ENCODE measurements around the gene CACNA2D3.
A peak's percentile ranks its signal among the peaks of the same experiment; 100 is the strongest.
"Not testable (repeated sequence)": the region's sequence is repeated elsewhere in the genome, so short reads cannot be mapped to it uniquely, and the experiment has no call there.

Gene CACNA2D3

GRCh38 chr3:54954521-54954920 is 832.2 kb downstream of the CACNA2D3 start:
- no peak for DNase-seq

- DNase-seq: no peak
Observed at GRCh38 chr3:54955496-54955895, 833.1 kb downstream of the CACNA2D3 start.

GRCh38 chr3:54955941-54956340 is 833.6 kb downstream of the CACNA2D3 start:
- DNase-seq: no peak

GRCh38 chr3:54957711-54958110 is 835.4 kb downstream of the CACNA2D3 start:
- DNase-seq: no peak

- no peak for DNase-seq
Observed at GRCh38 chr3:54960082-54960481, 837.7 kb downstream of the CACNA2D3 start.

- DNase-seq: no peak
Observed at GRCh38 chr3:54960701-54961100, 838.3 kb downstream of the CACNA2D3 start.

GRCh38 chr3:54962200-54962599 is 839.8 kb downstream of the CACNA2D3 start:
- no peak for DNase-seq

- peak; percentile 88 for DNase-seq
Observed at GRCh38 chr3:54963641-54964040, 841.3 kb downstream of the CACNA2D3 start.

GRCh38 chr3:54964081-54964480 is 841.7 kb downstream of the CACNA2D3 start:
- no peak for DNase-seq

- no peak for DNase-seq
Observed at GRCh38 chr3:54965746-54966145, 843.4 kb downstream of the CACNA2D3 start.

- DNase-seq: no peak
Observed at GRCh38 chr3:54966979-54967378, 844.6 kb downstream of the CACNA2D3 start.

GRCh38 chr3:54967731-54968161 is 845.4 kb downstream of the CACNA2D3 start:
- peak; percentile 98 for DNase-seq

GRCh38 chr3:54968546-54969172 is 846.3 kb downstream of the CACNA2D3 start:
- no peak for DNase-seq

- no peak for DNase-seq
Observed at GRCh38 chr3:54969652-54970051, 847.3 kb downstream of the CACNA2D3 start.

GRCh38 chr3:54970895-54971294 is 848.5 kb downstream of the CACNA2D3 start:
- DNase-seq: no peak

- no peak for DNase-seq
Observed at GRCh38 chr3:54977439-54977838, 855.1 kb downstream of the CACNA2D3 start.

GRCh38 chr3:54977946-54978345 is 855.6 kb downstream of the CACNA2D3 start:
- DNase-seq: not testable (repeated sequence)

- no peak for DNase-seq
Observed at GRCh38 chr3:54982807-54983206, 860.5 kb downstream of the CACNA2D3 start.

- no peak for DNase-seq
Observed at GRCh38 chr3:54983266-54984099, 861.1 kb downstream of the CACNA2D3 start.

- no peak for DNase-seq
Observed at GRCh38 chr3:54985856-54986255, 863.5 kb downstream of the CACNA2D3 start.

GRCh38 chr3:54986294-54986693 is 863.9 kb downstream of the CACNA2D3 start:
- DNase-seq: peak; percentile 90

GRCh38 chr3:54987719-54988118 is 865.4 kb downstream of the CACNA2D3 start:
- DNase-seq: no peak

GRCh38 chr3:54988302-54988837 is 866.0 kb downstream of the CACNA2D3 start:
- DNase-seq: no peak

Measured in MV-4-11 (cell line).